Adipocyte (in vitro differentiated cells): ENCODE results near the gene SWI5.

Experiments used
- DNase-seq: peaks from one replicate; pipeline ENCODE4 v3.0.0-alpha.2; 2015; ENCODE audit warnings: low read depth
- H3K27me3 ChIP-seq: replicated peaks from 2 replicates; pipeline ENCODE4 v1.7.0; 2013; ENCODE audit warnings: mild to moderate bottlenecking, low read length, moderate library complexity; ENCODE audit not compliant: control insufficient read depth, insufficient read depth
- H3K36me3 ChIP-seq: 2 replicates; pipeline ENCODE4 v1.7.0; 2013; ENCODE audit warnings: low read length, mild to moderate bottlenecking, moderate library complexity; ENCODE audit not compliant: control insufficient read depth, insufficient read depth, severe bottlenecking
- H3K4me1 ChIP-seq: 2 replicates; pipeline ENCODE4 v1.7.0; 2013; ENCODE audit warnings: mild to moderate bottlenecking, low read length, moderate library complexity; ENCODE audit not compliant: control insufficient read depth, insufficient read depth
- H3K4me3 ChIP-seq: 2 replicates; pipeline ENCODE4 v1.7.0; 2013; ENCODE audit warnings: mild to moderate bottlenecking, low read length, moderate library complexity
- H3K9ac ChIP-seq: 2 replicates; pipeline ENCODE4 v1.7.0; 2013; ENCODE audit warnings: mild to moderate bottlenecking, low read length, moderate library complexity
- H3K9me3 ChIP-seq: 2 replicates; pipeline ENCODE4 v1.7.0; 2013; ENCODE audit warnings: mild to moderate bottlenecking, low read length, moderate library complexity; ENCODE audit not compliant: control insufficient read depth

Gene SWI5

GRCh38 chr9:128325629-128326028, 49.6 kb downstream of the SWI5 start:
- Histone ChIP-seq H3K9ac (no peak overlapping the region), H3K27me3 (no peaks in the 10 kb centered on the region), H3K9me3 (no peaks in the 10 kb centered on the region), H3K36me3 (peaks cover 26% of the 10 kb centered on the region), H3K4me3 (no peak overlapping the region), H3K4me1 (peaks cover 20% of the 10 kb centered on the region)
- no peak for DNase-seq

DNA sequence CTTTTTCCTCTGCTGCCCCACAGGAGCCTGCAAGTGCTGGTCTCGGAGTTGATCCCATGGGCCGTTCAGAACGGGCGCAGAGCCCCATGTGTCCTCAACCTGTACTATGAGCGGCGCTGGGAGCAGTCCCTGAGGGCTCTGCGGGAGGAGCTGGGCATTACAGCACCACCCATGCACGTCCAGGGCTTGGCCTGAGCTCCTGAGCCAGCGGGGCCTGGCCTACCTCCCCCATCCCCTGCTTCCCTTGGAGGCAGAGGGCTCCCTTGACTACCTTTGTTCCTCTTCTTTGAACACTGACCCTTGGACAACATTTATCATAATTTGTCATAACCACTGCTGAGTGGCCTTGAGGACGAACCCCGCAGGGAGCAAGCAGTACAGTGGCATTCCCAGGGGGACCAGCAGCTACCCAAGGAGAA, 57.4 kb downstream of the SWI5 start:
- Histone ChIP-seq H3K9me3 (no peaks in the 10 kb centered on the region), H3K9ac (no peak overlapping the region), H3K4me3 (no peak overlapping the region), H3K36me3 (peaks cover 18% of the 10 kb centered on the region), H3K4me1 (peaks cover 4% of the 10 kb centered on the region), H3K27me3 (no peaks in the 10 kb centered on the region)
- DNase-seq = no peak

DNA sequence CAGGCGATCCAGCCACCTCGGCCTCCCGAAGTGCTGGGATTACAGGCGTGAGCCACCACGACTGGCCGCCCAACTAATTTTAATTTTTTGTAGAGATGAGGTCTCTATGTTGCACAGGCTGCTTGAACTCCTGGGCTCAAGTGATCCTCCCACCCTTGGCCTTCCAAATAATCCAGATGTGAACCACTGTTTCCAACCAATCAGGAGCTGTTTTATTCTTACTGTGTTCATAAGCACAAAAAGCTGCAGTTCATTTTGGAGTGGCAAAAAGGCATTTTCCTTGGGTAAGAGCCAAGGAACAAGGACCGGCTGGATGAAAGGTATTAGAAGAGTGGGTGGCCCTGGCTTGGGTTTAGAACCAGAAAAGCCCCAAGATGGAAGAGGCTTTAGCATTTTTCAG, 59.1 kb downstream of the SWI5 start:
- Histone ChIP-seq H3K4me3 (no peak overlapping the region), H3K4me1 (no peaks in the 10 kb centered on the region), H3K27me3 (no peaks in the 10 kb centered on the region), H3K9me3 (no peaks in the 10 kb centered on the region), H3K9ac (no peak overlapping the region), H3K36me3 (peaks cover 18% of the 10 kb centered on the region)
- no peak for DNase-seq

DNA sequence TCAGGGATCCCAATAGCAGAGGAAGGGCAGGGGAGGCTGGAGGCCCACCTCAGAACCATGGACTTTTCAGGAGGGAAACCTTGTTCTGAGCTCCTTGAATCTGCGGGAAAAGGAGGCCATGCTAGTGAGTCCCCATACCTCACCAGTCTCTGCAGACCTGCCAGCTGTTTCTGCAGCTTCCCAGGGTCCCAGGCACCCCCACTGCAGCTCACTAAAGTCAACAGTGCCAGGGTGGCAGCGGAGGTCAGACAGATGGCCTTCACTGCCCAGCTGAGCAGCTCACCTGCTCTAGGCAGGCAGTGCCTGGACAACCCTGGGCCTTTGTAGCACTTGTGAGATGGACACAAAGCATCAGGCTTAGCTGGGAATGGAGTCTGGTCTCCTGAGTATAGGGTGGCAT, 59.8 kb downstream of the SWI5 start:
- no peak for DNase-seq
- Histone ChIP-seq H3K4me1 (peaks cover 1% of the 10 kb centered on the region), H3K9ac (no peak overlapping the region), H3K36me3 (peaks cover 18% of the 10 kb centered on the region), H3K27me3 (no peaks in the 10 kb centered on the region), H3K9me3 (no peaks in the 10 kb centered on the region), H3K4me3 (no peak overlapping the region)

- H3K9me3 ChIP-seq = no peaks in the 10 kb centered on the region
- peaks cover 11% of the 10 kb centered on the region for H3K36me3 ChIP-seq
- peaks cover 7% of the 10 kb centered on the region for H3K4me1 ChIP-seq
- no peak for DNase-seq
- H3K4me3 ChIP-seq = no peak overlapping the region
- H3K27me3 ChIP-seq = no peaks in the 10 kb centered on the region
- H3K9ac ChIP-seq = no peak overlapping the region
Observed at GRCh38 chr9:128337936-128338335, 61.9 kb downstream of the SWI5 start.
